Measurements from ENCODE around the gene BCAT1.
"Not testable (repeated sequence)": the region's sequence is repeated elsewhere in the genome, so short reads cannot be mapped to it uniquely, and the experiment has no call there.

Gene BCAT1

DNA sequence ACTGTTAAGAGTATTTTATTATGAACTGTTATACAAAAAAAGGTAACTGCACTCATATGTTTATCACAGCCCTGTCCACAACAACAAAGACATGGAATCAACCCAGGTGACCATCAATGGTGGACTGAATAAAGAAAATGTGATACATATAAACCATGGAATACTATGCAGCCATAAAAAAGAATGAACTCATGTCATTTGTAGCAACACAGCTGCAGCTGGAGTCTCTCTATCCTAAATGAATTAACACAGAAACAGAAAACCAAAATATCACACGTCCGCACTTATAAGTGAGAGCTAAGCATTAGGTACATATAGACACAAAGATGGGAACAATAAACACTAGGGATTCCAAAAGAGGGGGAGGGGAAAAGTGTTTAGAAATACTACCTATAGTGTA, 95.8 kb downstream of the BCAT1 start:
- Mint-ChIP-seq H3K9me3 (no peaks in the 10 kb centered on the region), H3K36me3 (ENCODE audit: low read depth) (no peaks in the 10 kb centered on the region), H3K27me3 (ENCODE audit: low read depth) (peaks cover 3% of the 10 kb centered on the region), H3K4me1 (ENCODE audit: low read depth) (peaks cover 5% of the 10 kb centered on the region), H3K27ac (no peak overlapping the region), H3K4me3 (no peak overlapping the region)

DNA sequence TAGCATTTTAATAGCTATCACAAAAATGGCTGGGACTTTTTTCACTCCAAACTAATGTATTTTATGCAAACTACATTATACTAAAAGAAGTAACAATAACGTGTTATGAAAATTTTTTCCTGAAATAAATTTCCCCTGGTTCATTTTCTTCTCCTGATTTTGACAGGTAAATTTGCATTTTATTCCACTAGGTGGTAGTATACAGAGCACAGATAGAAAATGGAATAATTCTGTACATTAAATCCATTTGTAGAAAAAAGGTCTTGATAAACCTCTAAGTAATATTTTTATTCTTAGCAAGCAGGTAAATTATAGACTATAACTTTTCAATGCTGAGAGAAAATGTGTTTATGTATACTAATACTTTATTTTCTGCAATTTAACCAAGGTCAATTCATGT, 96.5 kb downstream of the BCAT1 start:
- no peak overlapping the region for H3K4me3 Mint-ChIP-seq
- H3K36me3 Mint-ChIP-seq (ENCODE audit: low read depth), result no peaks in the 10 kb centered on the region
- peaks cover 5% of the 10 kb centered on the region for H3K4me1 Mint-ChIP-seq (ENCODE audit: low read depth)
- H3K27ac Mint-ChIP-seq, result no peak overlapping the region
- peaks cover 3% of the 10 kb centered on the region for H3K27me3 Mint-ChIP-seq (ENCODE audit: low read depth)
- no peaks in the 10 kb centered on the region for H3K9me3 Mint-ChIP-seq

DNA sequence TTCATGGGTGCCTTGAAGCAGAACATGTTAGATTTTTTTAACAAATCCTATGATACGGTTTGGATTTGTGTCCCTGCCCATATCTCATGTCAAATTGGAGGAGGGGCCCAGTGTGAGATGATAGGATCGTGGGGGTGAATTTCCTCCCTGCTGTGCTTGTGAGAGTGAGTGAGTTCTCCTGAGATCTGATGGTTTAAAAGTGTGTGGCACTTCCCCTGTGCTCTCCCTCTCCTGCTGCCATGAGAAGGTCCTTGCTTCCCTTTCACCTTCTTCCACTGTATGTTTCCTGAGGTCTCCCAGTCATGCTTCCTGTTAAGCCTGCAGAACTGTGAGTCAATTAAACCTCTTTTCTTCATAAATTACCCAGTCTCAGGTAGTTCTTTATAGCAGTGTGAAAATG, 97.0 kb downstream of the BCAT1 start:
- not testable (repeated sequence) for H3K4me3 Mint-ChIP-seq, H3K27ac Mint-ChIP-seq

DNA sequence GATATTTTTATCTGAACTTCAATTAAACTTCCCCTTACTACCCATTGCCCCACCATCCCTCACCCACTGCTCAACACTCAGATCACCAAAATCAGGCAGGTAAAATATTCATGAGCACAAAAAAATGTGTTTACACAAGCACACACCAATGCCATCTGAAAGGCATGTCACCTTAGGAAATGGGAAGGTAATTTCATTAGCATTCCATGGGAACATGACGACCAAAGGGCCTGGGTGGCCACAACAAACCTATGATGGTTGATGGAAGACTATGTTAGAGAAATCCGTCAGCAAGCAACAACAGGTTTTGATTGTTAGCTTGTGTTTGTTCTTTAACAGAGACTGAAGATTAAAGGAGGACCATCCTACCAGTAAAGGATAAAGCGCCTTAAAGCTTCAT, 97.6 kb downstream of the BCAT1 start:
- Mint-ChIP-seq H3K4me3 (no peak overlapping the region), H3K27ac (no peak overlapping the region), H3K27me3 (ENCODE audit: low read depth) (peaks cover 7% of the 10 kb centered on the region), H3K9me3 (no peaks in the 10 kb centered on the region), H3K4me1 (ENCODE audit: low read depth) (peaks cover 7% of the 10 kb centered on the region), H3K36me3 (ENCODE audit: low read depth) (peaks cover 1% of the 10 kb centered on the region)

More for the DNA sequence above, 97.0 kb downstream of the BCAT1 start:
- H3K36me3 Mint-ChIP-seq (ENCODE audit: low read depth); H3K27me3 Mint-ChIP-seq (ENCODE audit: low read depth); H3K9me3 Mint-ChIP-seq; H3K4me1 Mint-ChIP-seq (ENCODE audit: low read depth): not testable (repeated sequence)

DNA sequence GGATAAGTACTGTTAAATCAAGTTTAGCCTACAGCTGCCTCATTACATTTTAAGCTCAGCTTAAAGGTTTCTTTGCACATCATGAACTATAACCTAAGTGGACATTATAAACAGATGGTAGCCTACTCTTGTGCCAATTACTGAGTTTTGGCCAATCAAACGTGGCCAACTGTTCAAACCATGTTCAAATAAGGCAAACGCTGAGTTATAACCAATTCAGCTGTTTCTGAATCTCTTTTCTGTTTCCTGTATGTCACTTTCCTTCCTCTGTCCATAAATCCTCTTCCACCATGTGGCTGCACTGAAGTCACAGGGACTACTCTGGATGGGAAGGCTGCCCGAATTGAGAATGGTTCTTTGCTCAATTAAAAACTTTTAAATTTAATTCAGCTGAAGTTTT, 98.4 kb downstream of the BCAT1 start:
- peaks cover 7% of the 10 kb centered on the region for H3K27me3 Mint-ChIP-seq (ENCODE audit: low read depth)
- peaks cover 10% of the 10 kb centered on the region for H3K4me1 Mint-ChIP-seq (ENCODE audit: low read depth)
- H3K4me3 Mint-ChIP-seq, result no peak overlapping the region
- no peak overlapping the region for H3K27ac Mint-ChIP-seq
- no peaks in the 10 kb centered on the region for H3K9me3 Mint-ChIP-seq
- H3K36me3 Mint-ChIP-seq (ENCODE audit: low read depth), result peaks cover 1% of the 10 kb centered on the region

DNA sequence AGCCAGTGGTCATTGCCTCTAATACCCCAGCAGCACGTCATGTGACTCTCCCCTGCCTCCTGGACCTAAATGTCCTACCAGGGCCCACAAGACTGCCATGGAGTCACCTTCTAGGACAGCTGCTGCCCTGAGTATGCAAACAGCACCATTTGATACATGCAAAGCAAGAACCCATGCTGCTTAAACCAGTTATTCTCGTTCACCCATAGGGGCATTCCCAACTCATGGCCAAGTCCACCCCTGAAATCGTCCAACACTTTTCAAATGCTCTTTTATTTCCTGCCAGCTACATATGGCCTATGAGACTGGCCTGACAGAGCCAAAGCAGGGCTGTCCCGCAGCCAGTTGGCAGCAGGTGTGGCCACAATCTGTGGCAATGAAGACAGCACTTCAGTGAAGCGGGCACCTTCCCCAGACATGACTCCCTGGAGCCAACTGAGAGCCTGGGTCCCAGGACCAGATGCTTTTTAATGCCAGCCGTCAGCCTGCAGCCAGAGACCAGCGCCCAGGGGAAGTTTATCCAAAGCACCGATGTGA, 99.9 kb downstream of the BCAT1 start:
- H3K27ac Mint-ChIP-seq, result no peak overlapping the region
- H3K4me3 Mint-ChIP-seq, result no peak overlapping the region
- H3K36me3 Mint-ChIP-seq (ENCODE audit: low read depth), result peaks cover 1% of the 10 kb centered on the region
- no peaks in the 10 kb centered on the region for H3K9me3 Mint-ChIP-seq
- H3K27me3 Mint-ChIP-seq (ENCODE audit: low read depth), result peaks cover 7% of the 10 kb centered on the region
- H3K4me1 Mint-ChIP-seq (ENCODE audit: low read depth), result peaks cover 8% of the 10 kb centered on the region

DNA sequence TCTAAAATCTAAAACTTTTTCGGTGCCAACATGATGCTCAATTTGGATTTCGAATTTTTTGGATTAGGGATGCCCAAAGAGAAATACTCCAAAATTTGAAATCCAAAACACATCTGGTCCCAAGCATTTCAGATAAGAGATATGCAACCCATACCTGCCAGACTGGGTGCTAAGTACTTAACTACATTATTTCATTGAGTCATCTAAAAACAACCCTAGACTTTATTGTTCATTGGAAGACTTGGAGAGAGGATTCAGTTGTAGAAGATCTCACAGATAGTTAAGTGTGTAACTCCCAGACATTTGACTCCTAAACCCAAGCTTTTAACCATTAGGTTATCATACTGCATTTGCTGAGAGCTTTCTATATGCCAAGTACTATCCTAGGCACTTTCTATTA, 102.2 kb downstream of the BCAT1 start:
- H3K4me3 Mint-ChIP-seq, result no peak overlapping the region
- no peak overlapping the region for H3K27ac Mint-ChIP-seq
- no peaks in the 10 kb centered on the region for H3K9me3 Mint-ChIP-seq
- H3K36me3 Mint-ChIP-seq (ENCODE audit: low read depth), result peaks cover 1% of the 10 kb centered on the region
- H3K27me3 Mint-ChIP-seq (ENCODE audit: low read depth), result peaks cover 4% of the 10 kb centered on the region
- peaks cover 8% of the 10 kb centered on the region for H3K4me1 Mint-ChIP-seq (ENCODE audit: low read depth)

DNA sequence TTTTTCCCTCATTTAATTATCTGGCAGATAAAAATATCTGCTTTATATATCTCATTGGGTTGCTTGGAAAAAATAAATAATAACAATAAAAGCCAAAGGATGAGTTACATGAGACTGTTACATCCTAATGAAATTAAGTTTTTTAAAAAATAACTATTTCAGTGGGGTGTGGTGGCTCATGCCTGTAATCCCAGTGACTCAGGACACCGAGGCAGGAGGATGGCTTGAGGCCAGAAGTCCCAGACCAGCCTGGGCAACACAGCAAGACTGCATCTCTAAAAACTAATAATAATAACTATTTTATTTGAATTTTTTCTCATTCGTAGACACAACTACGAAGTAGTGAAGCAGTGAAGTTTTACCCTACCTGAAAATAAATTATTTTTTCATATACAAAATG, 103.3 kb downstream of the BCAT1 start:
- Mint-ChIP-seq H3K27me3 (ENCODE audit: low read depth) (peaks cover 4% of the 10 kb centered on the region), H3K27ac (no peak overlapping the region), H3K9me3 (no peaks in the 10 kb centered on the region)

DNA sequence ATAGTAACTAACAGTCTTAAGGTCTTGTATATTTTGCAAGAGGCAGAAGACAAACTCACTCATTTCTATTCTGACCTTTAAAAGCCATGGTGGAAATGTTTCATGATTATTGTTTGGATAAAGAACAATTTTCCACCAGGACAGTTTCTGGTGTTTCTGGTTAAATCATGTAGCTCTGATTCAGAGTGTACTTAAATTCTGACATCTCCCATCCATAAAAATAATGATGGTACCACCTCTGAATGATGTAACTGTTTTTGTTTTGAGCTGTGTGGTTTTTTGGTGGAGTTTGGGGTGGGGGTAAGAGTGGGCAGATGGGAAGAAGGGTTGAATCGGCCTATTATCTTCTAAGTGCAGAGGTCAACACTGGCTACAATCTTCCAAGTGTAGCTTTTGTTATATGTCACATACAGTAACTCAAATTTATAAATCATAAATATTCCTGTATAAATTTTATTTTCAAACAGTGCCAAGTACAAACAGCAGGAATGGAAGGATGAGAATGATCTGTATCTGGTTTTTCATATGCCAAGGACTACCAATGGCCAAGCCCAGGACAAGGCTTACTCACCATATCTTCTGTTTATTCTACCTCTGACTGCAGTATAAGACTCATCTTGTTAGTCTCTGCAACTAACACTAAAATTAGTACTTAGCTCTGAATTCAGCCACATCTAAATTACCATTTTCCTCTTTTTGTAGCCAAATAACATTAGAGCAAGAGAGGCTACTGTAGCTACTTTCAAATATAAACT, 108.7 kb downstream of the BCAT1 start:
- Mint-ChIP-seq H3K27me3 (ENCODE audit: low read depth) (no peaks in the 10 kb centered on the region), H3K27ac (peak overlapping the region; percentile 82), H3K9me3 (no peaks in the 10 kb centered on the region), H3K4me1 (ENCODE audit: low read depth) (peaks cover 33% of the 10 kb centered on the region), H3K4me3 (peak overlapping the region; percentile 66), H3K36me3 (ENCODE audit: low read depth) (peaks cover 4% of the 10 kb centered on the region)

More for the DNA sequence above, 103.3 kb downstream of the BCAT1 start:
- H3K4me1 Mint-ChIP-seq (ENCODE audit: low read depth), result peaks cover 8% of the 10 kb centered on the region
- no peak overlapping the region for H3K4me3 Mint-ChIP-seq
- peaks cover 1% of the 10 kb centered on the region for H3K36me3 Mint-ChIP-seq (ENCODE audit: low read depth)

DNA sequence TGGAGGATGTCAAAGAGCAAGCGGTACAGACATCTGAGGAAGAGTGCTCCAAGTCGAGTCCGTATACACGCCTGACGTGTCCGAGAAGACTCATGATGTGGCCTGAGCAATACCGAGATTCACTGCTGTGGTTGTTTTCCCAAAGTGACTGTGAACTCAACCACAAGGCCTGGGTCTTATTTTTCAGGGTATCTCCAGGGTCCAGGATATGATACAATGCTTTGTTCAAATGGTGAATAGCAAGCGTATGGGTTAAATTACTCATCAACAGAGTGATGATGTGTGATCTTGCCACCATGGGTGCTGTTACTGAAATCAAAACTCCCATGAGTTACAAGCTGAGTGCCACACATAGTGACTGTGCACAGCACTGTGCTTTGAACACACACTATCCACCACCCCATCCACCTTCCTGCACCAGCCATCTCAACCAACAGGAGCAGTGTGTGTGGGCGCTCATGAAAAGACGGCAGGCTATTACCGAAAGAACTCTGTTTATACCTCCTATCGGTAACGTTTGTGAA, 109.6 kb downstream of the BCAT1 start:
- Mint-ChIP-seq H3K4me3 (peak overlapping the region; percentile 66), H3K27ac (peak overlapping the region; percentile 82), H3K36me3 (ENCODE audit: low read depth) (peaks cover 4% of the 10 kb centered on the region), H3K27me3 (ENCODE audit: low read depth) (no peaks in the 10 kb centered on the region), H3K4me1 (ENCODE audit: low read depth) (peaks cover 33% of the 10 kb centered on the region), H3K9me3 (no peaks in the 10 kb centered on the region)

DNA sequence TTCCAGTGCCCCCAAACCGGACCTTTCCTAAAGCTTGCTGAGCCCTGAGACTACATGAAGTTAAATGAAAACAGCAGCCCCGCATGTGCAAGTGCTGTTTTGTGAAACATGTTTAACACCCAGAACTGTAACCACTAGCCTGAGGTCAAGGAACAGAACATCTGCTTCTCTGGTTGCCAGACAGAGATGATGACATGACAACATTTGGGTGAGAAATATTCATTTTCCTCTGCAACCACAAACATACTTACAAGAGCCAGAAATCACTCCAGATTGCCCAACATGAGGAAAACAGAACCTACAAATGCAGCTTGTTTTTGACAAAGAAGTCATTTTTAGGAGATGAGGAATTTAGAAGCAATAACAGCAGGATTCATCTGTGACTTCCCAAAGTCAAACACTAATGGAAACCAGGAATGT, 110.4 kb downstream of the BCAT1 start:
- no peaks in the 10 kb centered on the region for H3K9me3 Mint-ChIP-seq
- peaks cover 33% of the 10 kb centered on the region for H3K4me1 Mint-ChIP-seq (ENCODE audit: low read depth)
- peak overlapping the region; percentile 49 for H3K4me3 Mint-ChIP-seq
- H3K27ac Mint-ChIP-seq, result peak overlapping the region; percentile 82
- no peaks in the 10 kb centered on the region for H3K27me3 Mint-ChIP-seq (ENCODE audit: low read depth)
- peaks cover 4% of the 10 kb centered on the region for H3K36me3 Mint-ChIP-seq (ENCODE audit: low read depth)

DNA sequence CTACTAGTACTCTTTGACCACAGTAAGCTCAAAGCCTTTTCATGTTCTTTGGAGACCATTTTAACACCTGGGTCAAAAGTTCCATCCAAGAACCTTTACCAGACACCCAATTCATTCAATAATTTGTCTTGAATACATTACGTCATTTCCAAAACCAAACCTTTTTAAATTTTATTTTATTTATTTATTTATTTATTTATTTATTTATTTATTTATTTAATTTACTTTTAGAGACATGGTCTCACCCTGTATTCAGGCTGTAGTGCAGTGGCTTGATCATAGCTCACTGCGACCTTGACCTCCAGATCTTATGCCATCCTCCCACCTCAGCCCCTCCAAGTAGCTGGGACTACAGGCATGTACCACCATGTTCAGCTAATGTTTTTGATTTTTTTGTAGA, 113.5 kb downstream of the BCAT1 start:
- Mint-ChIP-seq H3K27me3 (ENCODE audit: low read depth) (no peaks in the 10 kb centered on the region), H3K4me3 (no peak overlapping the region), H3K4me1 (ENCODE audit: low read depth) (peaks cover 31% of the 10 kb centered on the region), H3K27ac (no peak overlapping the region), H3K36me3 (ENCODE audit: low read depth) (peaks cover 4% of the 10 kb centered on the region), H3K9me3 (no peaks in the 10 kb centered on the region)

DNA sequence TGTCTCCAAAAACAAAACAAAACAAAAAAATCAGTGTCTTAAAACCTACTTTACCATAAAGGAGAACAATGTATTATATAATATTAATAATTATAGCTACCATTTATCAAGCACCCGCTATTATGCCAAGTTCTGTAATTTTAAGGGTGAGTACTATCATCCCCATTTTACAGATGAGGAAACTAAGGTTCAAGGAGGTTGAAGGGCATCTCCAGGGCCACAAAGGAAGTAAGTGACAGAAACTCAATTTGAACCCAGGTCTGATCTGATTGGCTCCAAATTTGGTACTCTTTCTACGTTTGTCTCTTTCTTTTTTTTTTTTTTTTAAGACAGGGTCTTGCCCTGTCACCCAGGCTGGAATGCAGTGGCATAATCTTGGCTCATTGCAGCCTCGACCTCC, 115.4 kb downstream of the BCAT1 start:
- H3K27ac Mint-ChIP-seq, result no peak overlapping the region
- H3K27me3 Mint-ChIP-seq (ENCODE audit: low read depth), result no peaks in the 10 kb centered on the region
- peaks cover 17% of the 10 kb centered on the region for H3K4me1 Mint-ChIP-seq (ENCODE audit: low read depth)
- H3K36me3 Mint-ChIP-seq (ENCODE audit: low read depth), result peaks cover 2% of the 10 kb centered on the region
- H3K4me3 Mint-ChIP-seq, result no peak overlapping the region
- no peaks in the 10 kb centered on the region for H3K9me3 Mint-ChIP-seq

DNA sequence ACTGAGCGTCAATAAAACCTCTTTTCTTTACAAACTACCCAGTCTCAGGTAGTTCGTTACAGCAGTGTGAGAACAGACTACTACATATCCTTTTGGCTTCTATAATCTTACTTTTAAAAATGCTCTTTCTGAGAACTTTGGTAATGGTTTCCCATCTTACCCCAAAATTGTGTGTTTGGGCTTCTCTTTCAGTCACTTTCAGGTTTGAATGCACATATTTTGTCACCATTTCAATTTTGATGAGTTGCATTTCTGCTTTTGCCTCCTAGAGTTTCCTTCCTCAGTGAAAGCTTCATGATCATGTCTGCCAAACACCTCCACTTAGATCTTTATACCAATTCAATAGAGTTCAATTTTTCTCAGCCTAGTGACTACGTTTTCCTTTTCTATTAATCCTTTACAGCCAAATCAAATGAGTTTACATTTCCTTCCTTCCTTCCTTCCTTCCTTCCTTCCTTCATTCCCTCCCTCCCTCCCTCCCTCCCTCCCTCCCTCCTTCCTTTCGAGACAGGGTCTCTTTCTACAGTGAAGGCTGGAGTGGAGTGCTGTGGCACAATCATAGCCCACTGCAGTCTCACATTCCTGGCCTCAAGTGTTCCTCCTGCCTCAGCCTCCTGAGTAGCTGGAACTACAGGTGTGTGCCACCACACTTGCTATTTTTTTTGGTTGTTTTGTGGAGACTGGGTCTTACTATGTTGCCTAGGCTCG, 124.9 kb downstream of the BCAT1 start:
- peak overlapping the region; percentile 58 for H3K27ac Mint-ChIP-seq
- peaks cover 19% of the 10 kb centered on the region for H3K4me1 Mint-ChIP-seq (ENCODE audit: low read depth)
- H3K4me3 Mint-ChIP-seq, result no peak overlapping the region

More for the DNA sequence above, 124.9 kb downstream of the BCAT1 start:
- peaks cover 13% of the 10 kb centered on the region for H3K36me3 Mint-ChIP-seq (ENCODE audit: low read depth)
- no peaks in the 10 kb centered on the region for H3K27me3 Mint-ChIP-seq (ENCODE audit: low read depth)
- peaks cover 6% of the 10 kb centered on the region for H3K9me3 Mint-ChIP-seq

Measured in T-helper 1 cell treated with Interleukin-12 subunit alpha and Interleukin-12 subunit beta and Interleukin-4 antibody, amounts not matched to agents 30 μg/mL and 1 μg/mL, for 36 hours (primary cell).